CD14-positive monocyte (primary cell): Measurements from ENCODE around the gene MYL10. TPM values are rescaled to one million over a fixed set of nuclear protein-coding genes. Genes with fewer than 3 reads are reported as not detected.

Experiments
- DNase-seq, 3 donors: peaks; one replicate each; pipeline ENCODE4 v3.0.0-alpha.2; 2011 to 2022
- H2AFZ ChIP-seq: 2 replicates; pipeline ENCODE4 v1.6.0; 2012; ENCODE audit warnings: mild to moderate bottlenecking, low read depth, low read length, inconsistent platforms; ENCODE audit not compliant: insufficient read depth, poor library complexity, severe bottlenecking
- H3K27ac ChIP-seq, 2 donors: 1 replicate in 1 of 2; 2 replicates in 1 of 2; pipeline ENCODE4 v1.5.1; 2012 to 2013; ENCODE audit warnings: low read length in 2 of 2, control low read depth in 1 of 2, inconsistent platforms in 1 of 2, low read depth in 1 of 2, mild to moderate bottlenecking in 1 of 2
- H3K27me3 ChIP-seq, 2 donors: one replicate each; pipeline versions ENCODE4 v1.6.0 to v1.6.1; 2011 to 2013; ENCODE audit warnings: low read length in 2 of 2; ENCODE audit not compliant: control insufficient read depth in 2 of 2, insufficient read depth in 2 of 2
- H3K36me3 ChIP-seq, 2 donors: replicated peaks in 1 of 2; 1 replicate in 1 of 2; 2 replicates in 1 of 2; pipeline versions ENCODE4 v1.5.1 to v1.6.1; 2012 to 2013; ENCODE audit warnings: low read length in 2 of 2, control low read depth in 1 of 2, inconsistent platforms in 1 of 2, mild to moderate bottlenecking in 1 of 2; ENCODE audit not compliant: insufficient read depth in 2 of 2, control insufficient read depth in 1 of 2
- H3K4me1 ChIP-seq, 2 donors: 1 replicate in 1 of 2; 2 replicates in 1 of 2; pipeline versions ENCODE4 v1.5.1 to v1.6.1; 2012 to 2013; ENCODE audit warnings: low read length in 2 of 2, control low read depth in 1 of 2, inconsistent platforms in 1 of 2, mild to moderate bottlenecking in 1 of 2, moderate library complexity in 1 of 2; ENCODE audit not compliant: insufficient read depth in 2 of 2, control insufficient read depth in 1 of 2
- H3K4me2 ChIP-seq: replicated peaks from 2 replicates; pipeline ENCODE3; 2012; ENCODE audit warnings: low read length, moderate library complexity, mild to moderate bottlenecking; ENCODE audit not compliant: poor library complexity, severe bottlenecking; ENCODE audit errors: extremely low read depth
- H3K4me3 ChIP-seq, 3 experiments: fragments of 200-600 bp in 1 of 3; sonication (generic) in 1 of 3; replicated peaks in 1 of 3; 1 replicate in 2 of 3; 2 replicates in 1 of 3; pipeline ENCODE4 v1.5.1; 2011 to 2013; ENCODE audit warnings: low read length in 3 of 3, mild to moderate bottlenecking in 3 of 3, control low read depth in 2 of 3, low read depth in 2 of 3, inconsistent platforms in 1 of 3, moderate library complexity in 1 of 3
- H3K79me2 ChIP-seq: 2 replicates; pipeline ENCODE4 v1.6.0; 2012; ENCODE audit warnings: mild to moderate bottlenecking, control low read depth, inconsistent platforms, low read length, moderate library complexity; ENCODE audit not compliant: insufficient read depth
- H3K9ac ChIP-seq: 2 replicates; pipeline ENCODE4 v1.6.0; 2017; ENCODE audit warnings: low read length, mild to moderate bottlenecking; ENCODE audit not compliant: insufficient read depth, poor library complexity, severe bottlenecking
- H3K9me3 ChIP-seq, 2 donors: replicated peaks in 1 of 2; 1 replicate in 1 of 2; 2 replicates in 1 of 2; pipeline versions ENCODE4 v1.5.1 to v1.6.1; 2012 to 2013; ENCODE audit warnings: low read length in 2 of 2, control low read depth in 1 of 2; ENCODE audit not compliant: control insufficient read depth in 1 of 2, insufficient read depth in 1 of 2
- H4K20me1 ChIP-seq: 2 replicates; pipeline ENCODE4 v1.6.0; 2012; ENCODE audit warnings: mild to moderate bottlenecking, low read length, control low read depth, moderate library complexity; ENCODE audit not compliant: insufficient read depth
- H3K27ac Mint-ChIP-seq, 7 donors: one replicate each; pipeline ENCODE4 v1.8.0; 2020; ENCODE audit warnings: mild to moderate bottlenecking in 7 of 7, mixed read lengths in 7 of 7, moderate library complexity in 6 of 7, inconsistent platforms in 2 of 7
- H3K27me3 Mint-ChIP-seq, 3 donors: one replicate each; pipeline ENCODE4 v1.8.0; 2021 to 2022; ENCODE audit warnings: low read depth in 3 of 3, mild to moderate bottlenecking in 3 of 3, mixed read lengths in 3 of 3, moderate library complexity in 3 of 3, inconsistent platforms in 1 of 3
- H3K36me3 Mint-ChIP-seq, 2 donors: one replicate each; pipeline ENCODE4 v1.8.0; 2020; ENCODE audit warnings: mixed read lengths in 2 of 2, inconsistent platforms in 1 of 2, mild to moderate bottlenecking in 1 of 2
- H3K4me1 Mint-ChIP-seq: one replicate; pipeline ENCODE4 v1.8.0; 2020; ENCODE audit warnings: mild to moderate bottlenecking, mixed read lengths
- H3K4me3 Mint-ChIP-seq, 2 donors: one replicate each; pipeline ENCODE4 v1.8.0; 2020; ENCODE audit warnings: mild to moderate bottlenecking in 2 of 2, mixed read lengths in 2 of 2, moderate library complexity in 1 of 2
- H3K9me3 Mint-ChIP-seq, 7 donors: one replicate each; pipeline ENCODE4 v1.8.0; 2020 to 2022; ENCODE audit warnings: mixed read lengths in 7 of 7, mild to moderate bottlenecking in 6 of 7, moderate library complexity in 6 of 7, inconsistent platforms in 2 of 7
- CTCF ChIP-seq: fragments of 200-600 bp; IDR thresholded peaks from one replicate; pipeline ENCODE4 v1.8.0; 2022; ENCODE audit warnings: antibody characterized with exemption, mild to moderate bottlenecking
- WGBS: methylation state at CpG from one replicate; pipeline ENCODE4 v1.1.5; 2013; ENCODE audit warnings: missing lambda C conversion rate; ENCODE audit not compliant: insufficient coverage; 5-methylcytosine and 5-hydroxymethylcytosine counted together
- intact Hi-C, 2 donors: fragments of 100-400 bp; cut with micrococcal nuclease; formaldehyde crosslinking; loops; one replicate each; pipeline versions ENCODE4 v1.15.0 to v1.15.1; 2023
- polyA plus RNA-seq, 3 donors: library from polyadenylated mRNA; depleted of rRNA in 1 of 3; unstranded in 2 of 3; stranded (reverse) in 1 of 3; fragments of 300-500 nt in 2 of 3; fragments of >200 nt in 1 of 3; fragmentation: Illumina TruSeq in 2 of 3; gene quantifications; 1 replicate in 2 of 3; 2 replicates in 1 of 3; pipeline ENCODE4 v1.2.3, GENCODE V29; 2012 to 2021

The MYL10 gene
- polyA plus RNA-seq, 3 donors = not detected

- Histone ChIP-seq H3K4me2 (no peak overlapping the region), H3K4me3 (no peak overlapping the region), H3K4me1 (peaks cover 7 to 10% of the 10 kb centered on the region in 2 donors), H3K27ac (no peak overlapping the region), H3K9ac (no peak overlapping the region), H3K79me2 (no peaks in the 10 kb centered on the region), H3K9me3 (no peaks in the 10 kb centered on the region), H3K36me3 (no peaks in the 10 kb centered on the region), H3K27me3 (no peaks in the 10 kb centered on the region), H2AFZ (no peak overlapping the region), H4K20me1 (no peaks in the 10 kb centered on the region)
- H3K4me1 Mint-ChIP-seq = peaks cover 11% of the 10 kb centered on the region
- TF ChIP-seq CTCF = no peak
- H3K36me3 Mint-ChIP-seq = no peaks in the 10 kb centered on the region
- H3K27me3 Mint-ChIP-seq = peaks cover 0 to 7% (median 6%) of the 10 kb centered on the region in 3 donors
- 97% methylated on average over 8 of the region's 13 CpGs for WGBS
- H3K4me3 Mint-ChIP-seq = no peak overlapping the region
- H3K27ac Mint-ChIP-seq = peak overlapping the region in 2 of 7 donors; percentile 46 to 54
- intact Hi-C loops = no loop called here
- no peak for DNase-seq
- no peaks in the 10 kb centered on the region for H3K9me3 Mint-ChIP-seq
Observed at GRCh38 chr7:101614098-101614938, 14.8 kb downstream of the MYL10 start.

GRCh38 chr7:101612885-101613515 is 16.1 kb downstream of the MYL10 start:
- no peak overlapping the region for H3K4me3 ChIP-seq
- no peaks in the 10 kb centered on the region for H3K79me2 ChIP-seq
- no peaks in the 10 kb centered on the region for H3K27me3 ChIP-seq
- Mint-ChIP-seq H3K27me3 (peaks cover 0 to 7% (median 6%) of the 10 kb centered on the region in 3 donors), H3K27ac (no peak overlapping the region), H3K4me3 (no peak overlapping the region), H3K9me3 (no peaks in the 10 kb centered on the region), H3K4me1 (peaks cover 11% of the 10 kb centered on the region), H3K36me3 (no peaks in the 10 kb centered on the region)
- H3K4me1 ChIP-seq = peaks cover 7 to 10% of the 10 kb centered on the region in 2 donors
- no peaks in the 10 kb centered on the region for H3K9me3 ChIP-seq
- TF ChIP-seq CTCF = no peak
- no peak overlapping the region for H3K27ac ChIP-seq
- DNase-seq = no peak
- intact Hi-C loops = no loop called here
- 87% methylated on average over 13 of the region's 13 CpGs for WGBS
- H2AFZ ChIP-seq = no peak overlapping the region
- no peak overlapping the region for H3K9ac ChIP-seq
- no peaks in the 10 kb centered on the region for H3K36me3 ChIP-seq
- H4K20me1 ChIP-seq = no peaks in the 10 kb centered on the region
- no peak overlapping the region for H3K4me2 ChIP-seq
